DMS79 (cell line): Measurements from ENCODE around the gene SNCA.

Experiments used
- DNase-seq: peaks from one replicate; lab custom pipeline; 2025; lab: John Stamatoyannopoulos, UW

Gene SNCA

GRCh38 chr4:89814362-89814761, 22.6 kb downstream of the SNCA start:
- no peak for DNase-seq

GRCh38 chr4:89813197-89813596, 23.8 kb downstream of the SNCA start:
- no peak for DNase-seq

GRCh38 chr4:89807441-89808140, 29.4 kb downstream of the SNCA start:
- no peak for DNase-seq

- DNase-seq = no peak
These were observed 31.7 kb downstream of the SNCA start for GRCh38 chr4:89805297-89805696.

GRCh38 chr4:89803915-89804314, 33.0 kb downstream of the SNCA start:
- no peak for DNase-seq

- DNase-seq = no peak
These were observed 33.9 kb downstream of the SNCA start for GRCh38 chr4:89803036-89803435.

- no peak for DNase-seq
These were observed 36.3 kb downstream of the SNCA start for GRCh38 chr4:89800527-89801103.

GRCh38 chr4:89800012-89800516, 36.9 kb downstream of the SNCA start:
- no peak for DNase-seq

GRCh38 chr4:89799071-89799470, 37.9 kb downstream of the SNCA start:
- DNase-seq = no peak

- DNase-seq = no peak
These were observed 39.8 kb downstream of the SNCA start for GRCh38 chr4:89797117-89797516.

- DNase-seq = peak; percentile 10
These were observed 48.5 kb downstream of the SNCA start for GRCh38 chr4:89788206-89789072.

GRCh38 chr4:89784686-89785231, 52.2 kb downstream of the SNCA start:
- DNase-seq = no peak

- no peak for DNase-seq
These were observed 55.6 kb downstream of the SNCA start for GRCh38 chr4:89781321-89781720.

GRCh38 chr4:89773805-89774204, 63.2 kb downstream of the SNCA start:
- DNase-seq = no peak

- DNase-seq = no peak
These were observed 67.1 kb downstream of the SNCA start for GRCh38 chr4:89769856-89770255.

GRCh38 chr4:89767924-89768323, 69.0 kb downstream of the SNCA start:
- DNase-seq = no peak

- DNase-seq = peak; percentile 25
These were observed 71.0 kb downstream of the SNCA start for GRCh38 chr4:89765966-89766365.

- DNase-seq = no peak
These were observed 71.4 kb downstream of the SNCA start for GRCh38 chr4:89765528-89765927.

GRCh38 chr4:89762311-89762710, 74.7 kb downstream of the SNCA start:
- DNase-seq = no peak

- no peak for DNase-seq
These were observed 77.5 kb downstream of the SNCA start for GRCh38 chr4:89759426-89759825.

- DNase-seq = peak; percentile 72
These were observed 79.7 kb downstream of the SNCA start for GRCh38 chr4:89757154-89757719.

- DNase-seq = no peak
These were observed 81.7 kb downstream of the SNCA start for GRCh38 chr4:89755220-89755619.
